Measurements from ENCODE around the gene PITPNM3.

- no peak for TF ChIP-seq EZH2 (IDR thresholded peaks at IDR 0.05; ENCODE audit: borderline replicate concordance)
- no peak for TF ChIP-seq CTCF (IDR thresholded peaks at IDR 0.05; ENCODE audit: poor library complexity)
These were observed 29.8 kb downstream of the PITPNM3 start for GRCh38 chr17:6526362-6527152.

Data from hepatocyte (in vitro differentiated cells).